ENCODE results near the gene ELK1. TPM values are rescaled to one million over a fixed set of nuclear protein-coding genes. Genes with fewer than 3 reads are reported as not detected.
A peak's percentile ranks its signal among the peaks of the same experiment; 100 is the strongest.

ELK1 gene
- total RNA-seq, 1 donor = 22.9 TPM

GRCh38 chrX:47623540-47624027 is 26.8 kb downstream of the ELK1 start:
- TF ChIP-seq, protein P1, sequence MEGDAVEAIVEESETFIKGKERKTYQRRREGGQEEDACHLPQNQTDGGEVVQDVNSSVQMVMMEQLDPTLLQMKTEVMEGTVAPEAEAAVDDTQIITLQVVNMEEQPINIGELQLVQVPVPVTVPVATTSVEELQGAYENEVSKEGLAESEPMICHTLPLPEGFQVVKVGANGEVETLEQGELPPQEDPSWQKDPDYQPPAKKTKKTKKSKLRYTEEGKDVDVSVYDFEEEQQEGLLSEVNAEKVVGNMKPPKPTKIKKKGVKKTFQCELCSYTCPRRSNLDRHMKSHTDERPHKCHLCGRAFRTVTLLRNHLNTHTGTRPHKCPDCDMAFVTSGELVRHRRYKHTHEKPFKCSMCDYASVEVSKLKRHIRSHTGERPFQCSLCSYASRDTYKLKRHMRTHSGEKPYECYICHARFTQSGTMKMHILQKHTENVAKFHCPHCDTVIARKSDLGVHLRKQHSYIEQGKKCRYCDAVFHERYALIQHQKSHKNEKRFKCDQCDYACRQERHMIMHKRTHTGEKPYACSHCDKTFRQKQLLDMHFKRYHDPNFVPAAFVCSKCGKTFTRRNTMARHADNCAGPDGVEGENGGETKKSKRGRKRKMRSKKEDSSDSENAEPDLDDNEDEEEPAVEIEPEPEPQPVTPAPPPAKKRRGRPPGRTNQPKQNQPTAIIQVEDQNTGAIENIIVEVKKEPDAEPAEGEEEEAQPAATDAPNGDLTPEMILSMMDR (IDR thresholded peaks at IDR 0.05; ENCODE audit: insufficient read depth, low read length) = no peak
- H3K4me3 ChIP-seq (ENCODE audit: low read depth, low read length) = peak overlapping the region; percentile 44
- DNase-seq (ENCODE audit: low read depth) = peak; percentile 63

- TF ChIP-seq, protein P1 (IDR thresholded peaks at IDR 0.05; ENCODE audit: insufficient read depth, low read length) = no peak
- DNase-seq (ENCODE audit: low read depth) = no peak
- H3K4me3 ChIP-seq (ENCODE audit: low read depth, low read length) = no peak overlapping the region
Observed at GRCh38 chrX:47621851-47622250, 28.5 kb downstream of the ELK1 start.

DNA sequence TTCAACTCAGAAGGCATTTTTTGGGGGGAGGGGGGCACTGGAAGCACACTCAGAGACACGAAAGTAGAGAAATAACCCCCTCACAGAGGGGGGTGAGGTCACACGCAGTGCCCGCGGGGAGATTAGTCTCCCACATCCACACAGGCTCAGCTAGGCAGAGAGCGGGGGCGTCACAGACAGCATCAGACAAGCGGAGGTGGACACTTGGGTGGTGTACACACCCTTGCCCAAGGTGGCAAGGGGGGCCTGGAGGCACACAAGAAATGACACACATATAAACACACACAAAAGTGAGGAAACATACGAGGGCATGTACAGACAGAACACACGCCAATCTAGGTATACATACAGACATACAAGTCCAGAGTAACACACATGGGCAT is 30.1 kb downstream of the ELK1 start:
- no peak for DNase-seq (ENCODE audit: low read depth)
- no peak overlapping the region for H3K4me3 ChIP-seq (ENCODE audit: low read depth, low read length)
- TF ChIP-seq, protein P1 (IDR thresholded peaks at IDR 0.05; ENCODE audit: insufficient read depth, low read length) = no peak

DNA sequence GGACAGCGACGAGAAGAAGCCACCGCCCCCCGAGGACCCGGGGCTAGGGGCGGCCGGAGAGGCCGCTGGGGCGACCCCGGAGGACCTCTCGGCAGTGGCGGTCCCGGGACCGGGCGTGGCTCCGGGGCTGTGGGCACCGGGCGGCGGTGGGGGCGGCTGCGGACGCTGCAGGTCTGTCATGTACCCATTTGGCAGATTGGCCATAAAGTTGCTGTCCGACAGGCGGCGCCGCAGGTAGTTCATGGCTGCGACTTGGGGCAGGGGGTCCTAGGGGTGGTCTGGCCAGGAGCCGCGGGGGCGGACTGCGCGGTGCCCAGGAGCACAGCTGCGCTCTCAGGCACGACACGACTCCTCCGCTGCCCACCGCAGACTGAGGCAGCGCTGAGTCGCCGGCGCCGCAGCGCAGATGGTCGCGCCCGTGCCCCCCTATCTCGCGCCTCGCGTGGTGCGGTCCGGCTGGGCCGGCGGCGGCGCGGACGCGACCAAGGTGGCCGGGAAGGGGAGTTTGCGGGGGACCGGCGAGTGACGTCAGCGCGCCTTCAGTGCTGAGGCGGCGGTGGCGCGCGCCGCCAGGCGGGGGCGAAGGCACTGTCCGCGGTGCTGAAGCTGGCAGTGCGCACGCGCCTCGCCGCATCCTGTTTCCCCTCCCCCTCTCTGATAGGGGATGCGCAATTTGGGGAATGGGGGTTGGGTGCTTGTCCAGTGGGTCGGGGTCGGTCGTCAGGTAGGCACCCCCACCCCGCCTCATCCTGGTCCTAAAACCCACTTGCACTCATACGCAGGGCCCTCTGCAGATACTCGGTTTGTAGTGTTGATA is 30.7 kb downstream of the ELK1 start, which contains the start of gene SYN1:
Gene SYN1, minus strand, starts transcription at position 372 of the 817 bp plus-strand sequence. Its CDS starts 129 bp downstream, at position 243.
- DNase-seq (ENCODE audit: low read depth) = peak; percentile 66
- peak within 1 kb of the TSS; percentile 56 for H3K4me3 ChIP-seq (ENCODE audit: low read depth, low read length)
- TF ChIP-seq, protein P1 (IDR thresholded peaks at IDR 0.05; ENCODE audit: insufficient read depth, low read length) = no peak

DNA sequence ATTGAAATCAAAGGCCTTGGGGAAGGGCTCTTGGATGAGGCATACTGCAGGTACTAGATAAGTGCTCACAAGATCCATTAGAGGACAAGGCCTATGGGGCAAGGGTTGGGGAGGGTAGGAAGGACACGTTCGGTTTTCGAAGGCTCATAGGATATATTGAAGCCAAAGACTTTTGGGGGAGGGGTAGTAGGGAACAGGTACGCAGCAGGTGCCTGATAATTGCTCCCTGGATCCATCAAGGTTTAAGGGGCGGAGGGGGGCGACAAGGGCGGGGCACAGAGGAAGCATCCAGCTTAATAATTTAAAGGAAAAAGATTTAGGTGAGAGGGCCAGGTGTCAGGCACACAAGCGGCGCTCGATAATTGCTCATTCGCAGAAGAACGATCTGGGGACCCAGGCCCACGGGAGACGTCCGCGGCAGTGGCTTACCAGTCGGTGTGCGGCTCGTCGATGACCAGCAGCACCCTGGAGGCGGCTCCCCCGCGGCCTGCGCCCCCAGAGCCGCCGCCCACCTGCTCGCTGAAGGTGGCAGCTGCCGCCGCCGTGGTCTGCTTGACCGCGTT is 31.4 kb downstream of the ELK1 start:
- no peak for DNase-seq (ENCODE audit: low read depth)
- H3K4me3 ChIP-seq (ENCODE audit: low read depth, low read length) = no peak overlapping the region
- TF ChIP-seq, protein P1 (IDR thresholded peaks at IDR 0.05; ENCODE audit: insufficient read depth, low read length) = no peak

DNA sequence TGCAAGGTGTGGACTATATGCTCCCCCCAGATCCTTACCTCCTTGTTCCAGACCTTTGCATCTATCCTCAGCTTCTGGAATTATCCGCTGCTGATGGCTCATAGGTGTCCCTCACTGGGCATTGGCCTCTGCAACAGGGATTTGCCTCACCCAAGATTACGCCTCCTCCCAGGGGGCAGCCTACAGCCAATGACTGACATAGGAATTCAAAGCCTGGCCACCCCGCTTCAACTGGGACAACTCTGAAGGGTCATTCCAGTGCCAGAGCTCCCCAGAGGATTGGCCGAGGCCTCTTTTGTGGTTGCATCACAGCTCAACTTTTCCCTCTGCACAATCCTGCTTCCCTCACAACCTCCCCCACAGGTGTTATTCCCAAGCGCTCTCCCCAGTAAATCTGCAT is 35.7 kb downstream of the ELK1 start:
- H3K4me3 ChIP-seq (ENCODE audit: low read depth, low read length) = no peak overlapping the region
- no peak for DNase-seq (ENCODE audit: low read depth)
- TF ChIP-seq, protein P1 (IDR thresholded peaks at IDR 0.05; ENCODE audit: insufficient read depth, low read length) = no peak

All from fibroblast of the aortic adventitia (primary cell).